ENCODE results near the gene INSM2.

- TF ChIP-seq POLR2AphosphoS5 (IDR thresholded peaks at IDR 0.05; ENCODE audit: low read depth, low read length) (no peak), POLR2A (IDR thresholded peaks at IDR 0.05; ENCODE audit: low read depth, low read length) (no peak)
These were observed 27.0 kb upstream of the INSM2 start for GRCh38 chr14:35506927-35507326.
